ENCODE data around the gene IRAK2.
"Not testable (repeated sequence)": the region's sequence is repeated elsewhere in the genome, so short reads cannot be mapped to it uniquely, and the experiment has no call there.

Gene IRAK2

GRCh38 chr3:10164546-10165393, at the start of gene IRAK2:
IRAK2 (plus strand) TSS chr3:10164919; CDS start chr3:10164955, 36 bp downstream.
- DNase-seq: peak; percentile 12 to 43 (median 28)

- DNase-seq: peak; percentile 76 to 88 (median 85)
These were observed 49.2 kb upstream of the IRAK2 start, which contains the start of gene BRK1 for GRCh38 chr3:10115326-10116137. BRK1 (plus strand) TSS chr3:10115675; CDS start chr3:10115702, 27 bp downstream.

- DNase-seq: no peak
These were observed 48.6 kb upstream of the IRAK2 start for GRCh38 chr3:10116138-10116460.

- no peak for DNase-seq
These were observed 47.8 kb upstream of the IRAK2 start for GRCh38 chr3:10116928-10117327.

- DNase-seq: no peak
These were observed 45.3 kb upstream of the IRAK2 start for GRCh38 chr3:10119376-10119775.

- no peak for DNase-seq
These were observed 43.7 kb upstream of the IRAK2 start for GRCh38 chr3:10121064-10121463.

- no peak for DNase-seq
These were observed 42.0 kb upstream of the IRAK2 start for GRCh38 chr3:10122724-10123123.

GRCh38 chr3:10135872-10136271, 28.8 kb upstream of the IRAK2 start:
- DNase-seq: not testable (repeated sequence)

GRCh38 chr3:10136426-10137005, 28.2 kb upstream of the IRAK2 start:
- DNase-seq: no peak

GRCh38 chr3:10137178-10137577, 27.5 kb upstream of the IRAK2 start:
- no peak for DNase-seq

GRCh38 chr3:10140996-10141546, 23.6 kb upstream of the IRAK2 start:
- DNase-seq: no peak

- no peak for DNase-seq
These were observed 21.8 kb upstream of the IRAK2 start for GRCh38 chr3:10142707-10143560.

- no peak for DNase-seq
These were observed 19.0 kb upstream of the IRAK2 start for GRCh38 chr3:10145685-10146084.

GRCh38 chr3:10149226-10149625, 15.5 kb upstream of the IRAK2 start:
- no peak for DNase-seq

- no peak for DNase-seq
These were observed 13.7 kb upstream of the IRAK2 start for GRCh38 chr3:10150987-10151386.

GRCh38 chr3:10154335-10155122, 10.2 kb upstream of the IRAK2 start:
- DNase-seq: no peak

- DNase-seq: no peak
These were observed 9.6 kb upstream of the IRAK2 start for GRCh38 chr3:10155123-10155472.

- DNase-seq: no peak
These were observed 9.1 kb upstream of the IRAK2 start for GRCh38 chr3:10155658-10156057.

GRCh38 chr3:10157031-10157430, 7.7 kb upstream of the IRAK2 start:
- no peak for DNase-seq

GRCh38 chr3:10158555-10158954, 6.2 kb upstream of the IRAK2 start:
- DNase-seq: not testable (repeated sequence)

GRCh38 chr3:10160346-10160745, 4.4 kb upstream of the IRAK2 start:
- DNase-seq: no peak

GRCh38 chr3:10160925-10161324, 3.8 kb upstream of the IRAK2 start:
- DNase-seq: no peak
